Stimulated activated CD4-positive, alpha-beta T cell treated with anti-CD3 and anti-CD28 coated beads, TNF-alpha, amount 100 ng/mL, for 4 hours (primary cell): ENCODE data around the gene PLXNB3.
A peak's percentile ranks its signal among the peaks of the same experiment; 100 is the strongest.
"Not testable (repeated sequence)": the region's sequence is repeated elsewhere in the genome, so short reads cannot be mapped to it uniquely, and the experiment has no call there.

ENCODE experiments used
- DNase-seq, 3 experiments: peaks; one replicate each; pipeline ENCODE4 v3.0.0-alpha.2; 2020; ENCODE audit warnings: low read depth in 3 of 3

Gene PLXNB3

GRCh38 chrX:153763989-153764755 is at the start of gene PLXNB3:
Gene PLXNB3, plus strand, starts transcription at chrX:153764249. Its CDS starts 1,287 bp downstream, at chrX:153765536.
- peak; percentile 52 to 56 (median 52) for DNase-seq

- no peak for DNase-seq
Measured at GRCh38 chrX:153714256-153714655, 49.8 kb upstream of the PLXNB3 start.

GRCh38 chrX:153717445-153717844 is 46.6 kb upstream of the PLXNB3 start:
- no peak for DNase-seq

- no peak for DNase-seq
Measured at GRCh38 chrX:153719238-153719637, 44.8 kb upstream of the PLXNB3 start.

- no peak for DNase-seq
Measured at GRCh38 chrX:153719701-153720100, 44.3 kb upstream of the PLXNB3 start.

- DNase-seq, result no peak
Measured at GRCh38 chrX:153722704-153723350, 41.2 kb upstream of the PLXNB3 start.

GRCh38 chrX:153723351-153724251 is 40.4 kb upstream of the PLXNB3 start:
- DNase-seq, result peak in 1 of 3 experiments; percentile 49

GRCh38 chrX:153724252-153725038 is 39.6 kb upstream of the PLXNB3 start, which contains the start of the genes ABCD1 and BCAP31:
Gene ABCD1, plus strand, starts transcription at chrX:153724856. Its CDS starts 411 bp downstream, at chrX:153725267.
Gene BCAP31, minus strand, starts transcription at chrX:153724387. Its CDS starts 1,143 bp downstream, at chrX:153723244.
- peak; percentile 74 to 80 (median 80) for DNase-seq

- no peak for DNase-seq
Measured at GRCh38 chrX:153725039-153725831, 38.8 kb upstream of the PLXNB3 start.

- DNase-seq, result no peak
Measured at GRCh38 chrX:153725832-153726285, 38.2 kb upstream of the PLXNB3 start.

- DNase-seq, result no peak
Measured at GRCh38 chrX:153726286-153727122, 37.5 kb upstream of the PLXNB3 start.

GRCh38 chrX:153727123-153727931 is 36.7 kb upstream of the PLXNB3 start:
- no peak for DNase-seq

- DNase-seq, result no peak
Measured at GRCh38 chrX:153728095-153728494, 36.0 kb upstream of the PLXNB3 start.

- DNase-seq, result no peak
Measured at GRCh38 chrX:153728951-153729631, 35.0 kb upstream of the PLXNB3 start.

- DNase-seq, result not testable (repeated sequence)
Measured at GRCh38 chrX:153730115-153730514, 33.9 kb upstream of the PLXNB3 start.

GRCh38 chrX:153731117-153731844 is 32.8 kb upstream of the PLXNB3 start:
- DNase-seq, result no peak

GRCh38 chrX:153731845-153732215 is 32.2 kb upstream of the PLXNB3 start:
- no peak for DNase-seq
